HepG2 (cell line): ENCODE results near the gene TNS4. TPM values are rescaled to one million over a fixed set of nuclear protein-coding genes. Genes with fewer than 3 reads are reported as not detected.

Source experiments
- ATAC-seq: fragments of 200-7000 bp; cut with Tn5 transposase; 3 replicates; pipeline ENCODE4 v1.9.1; 2020; ENCODE audit warnings: mild to moderate bottlenecking, moderate library complexity
- BruUV-seq: library from RNA; stranded (reverse); fragments of 400-500 nt; replicated peaks from 2 replicates; lab custom pipeline; 2021; lab: Mats Ljungman, UMichigan
- CTCF ChIA-PET: fragments of 300-600 bp; formaldehyde crosslinking; extraction: SDS; loops from one replicate; lab custom pipeline; 2021; ENCODE audit warnings: low total read pairs, inconsistent platforms, low intra/inter-chr PET ratio; lab: Yijun Ruan, JAX
- POLR2A ChIA-PET: fragments of 350-600 bp; sonication (Branson Sonifier 250); formaldehyde crosslinking; loops from one replicate; lab custom pipeline; 2020; ENCODE audit warnings: antibody characterized with exemption, inconsistent platforms; lab: Yijun Ruan, JAX
- DNase-seq: peaks from one replicate; pipeline ENCODE4 v3.0.0-alpha.2; 2015; ENCODE audit warnings: low spot score
- FAIRE-seq: peaks from 3 replicates; lab custom pipeline; 2011; peaks lifted over from hg19 to GRCh38; lab: Jason Lieb, UNC
- H2AFZ ChIP-seq: one replicate; pipeline ENCODE4 v1.6.1; 2011; ENCODE audit warnings: low read length, inconsistent platforms
- H3K27ac ChIP-seq: fragments of 300-600 bp; 3 replicates; pipeline ENCODE4 v1.8.0; 2011; ENCODE audit warnings: mixed run types, mild to moderate bottlenecking, mixed read lengths, low read length, inconsistent platforms; ENCODE audit not compliant: insufficient read depth; ENCODE audit errors: extremely low read length
- H3K27me3 ChIP-seq, 2 experiments: fragments of 200-600 bp in 1 of 2; 2 replicates in 1 of 2; 3 replicates in 1 of 2; pipeline versions ENCODE4 v1.6.0 to v1.8.0; 2011; ENCODE audit warnings: low read length in 2 of 2, mild to moderate bottlenecking in 2 of 2, moderate library complexity in 2 of 2, inconsistent platforms in 1 of 2; ENCODE audit not compliant: insufficient read depth in 2 of 2, control insufficient read depth in 1 of 2
- H3K36me3 ChIP-seq, 2 experiments: fragments of 200-600 bp in 1 of 2; replicated peaks in 1 of 2; 2 replicates in 1 of 2; 3 replicates in 1 of 2; pipeline versions ENCODE4 v1.5.1 to v1.8.0; 2011; ENCODE audit warnings: low read length in 2 of 2, inconsistent platforms in 1 of 2; ENCODE audit not compliant: insufficient read depth in 2 of 2, control insufficient read depth in 1 of 2
- H3K4me1 ChIP-seq: 2 replicates; pipeline ENCODE4 v1.5.1; 2012; ENCODE audit warnings: low read length, inconsistent platforms; ENCODE audit not compliant: insufficient read depth
- H3K4me2 ChIP-seq: 2 replicates; pipeline ENCODE4 v1.6.0; 2011; ENCODE audit warnings: low read depth, low read length, inconsistent platforms
- H3K4me3 ChIP-seq, 3 experiments: fragments of 200-600 bp in 1 of 3; sonication (generic), shearing (Covaris generic) in 1 of 3; replicated peaks in 1 of 3; 2 replicates each; pipeline ENCODE4 v1.5.1; 2011 to 2016; ENCODE audit warnings: low read length in 3 of 3, inconsistent platforms in 2 of 3, low read depth in 2 of 3, mild to moderate bottlenecking in 2 of 3, control low read depth in 1 of 3, mixed read lengths in 1 of 3; ENCODE audit not compliant: insufficient read depth in 1 of 3
- H3K79me2 ChIP-seq: one replicate; pipeline ENCODE4 v1.6.1; 2011; ENCODE audit warnings: low read length, inconsistent platforms; ENCODE audit not compliant: insufficient read depth
- H3K9ac ChIP-seq: 2 replicates; pipeline ENCODE4 v1.6.0; 2011; ENCODE audit warnings: mild to moderate bottlenecking, low read depth, low read length, inconsistent platforms; ENCODE audit not compliant: insufficient read depth
- H3K9me3 ChIP-seq: 2 replicates; pipeline ENCODE4 v1.5.1; 2012; ENCODE audit warnings: mild to moderate bottlenecking, low read length
- H4K20me1 ChIP-seq: 2 replicates; pipeline ENCODE4 v1.6.0; 2011; ENCODE audit warnings: inconsistent platforms, mild to moderate bottlenecking, low read length, moderate library complexity; ENCODE audit not compliant: insufficient read depth
- ZNF232 ChIP-seq: sonication (generic); formaldehyde crosslinking; IDR thresholded peaks from 2 replicates; pipeline ENCODE4 v1.4.0; 2020; ENCODE audit warnings: missing genetic modification reagents, borderline replicate concordance
- ZNF609 ChIP-seq: sonication (generic); formaldehyde crosslinking; IDR thresholded peaks from 2 replicates; pipeline ENCODE4 v1.4.0; 2020; ENCODE audit warnings: mild to moderate bottlenecking, missing genetic modification reagents, borderline replicate concordance
- WGBS: methylation state at CpG from one replicate; pipeline ENCODE4 v1.1.6; 2017; ENCODE audit warnings: low lambda C conversion rate; 5-methylcytosine and 5-hydroxymethylcytosine counted together
- in situ Hi-C: cut with HindIII; loops from 2 replicates; pipeline ENCODE4 v1.10.0; 2017; ENCODE audit warnings: low pct_unique_long_range_greater_than_20kb; ENCODE audit not compliant: extremely low pct_ligation_motif_present
- intact Hi-C: fragments of 100-400 bp; cut with micrococcal nuclease; formaldehyde crosslinking; loops from one replicate; pipeline ENCODE4 v1.10.0; 2022; ENCODE audit not compliant: unreplicated experiment
- polyA plus RNA-seq, 8 experiments: library from polyadenylated mRNA; depleted of rRNA in 3 of 8; stranded (reverse) in 7 of 8; unstranded in 1 of 8; fragments of >200 nt; fragmentation: Illumina TruSeq in 4 of 8; extraction: Trizol in 4 of 8; gene quantifications; 2 replicates each; pipeline versions ENCODE4 v1.2.1 to v1.2.3, GENCODE V29; 2011 to 2016; ENCODE audit warnings: low read depth in 4 of 8, missing spikeins in 1 of 8, mixed read lengths in 1 of 8; ENCODE audit not compliant: insufficient read depth in 1 of 8
- total RNA-seq, 5 experiments: library from RNA; depleted of rRNA; stranded (reverse); fragments of >200 nt; fragmentation: Illumina TruSeq; extraction: Trizol; gene quantifications; 2 replicates each; pipeline ENCODE4 v1.2.3, GENCODE V29; 2016; ENCODE audit warnings: low read depth in 1 of 5

TNS4 gene
- total and polyA plus RNA-seq, 2 of the 13 experiments (the other 11 are each of a cell fraction or from before 2014, with no cell fraction given) = 0.58 to 2.1 TPM

GRCh38 chr17:40479754-40480480 lies 21.5 kb downstream of the TNS4 start:
- ChIA-PET POLR2A (no interaction called here), CTCF (no interaction called here)
- no peaks in the 10 kb centered on the region for H3K9me3 ChIP-seq
- no peak overlapping the region for H3K27ac ChIP-seq
- in situ Hi-C loops = no loop called here
- peaks cover 51% of the 10 kb centered on the region for H3K4me1 ChIP-seq
- no peaks in the 10 kb centered on the region for H3K27me3 ChIP-seq
- H3K36me3 ChIP-seq = no peaks in the 10 kb centered on the region
- no peak overlapping the region for H3K4me3 ChIP-seq
- no peak for DNase-seq
- WGBS = 62% methylated on average over 6 of the region's 9 CpGs
- intact Hi-C loops = loop anchor here (5.0 kb wide), 1 partner anchor 52 kb away; no protein-coding TSS in a partner anchor
- BruUV-seq = no TSS peak
- no peak overlapping the region for H3K4me2 ChIP-seq
- H4K20me1 ChIP-seq = no peaks in the 10 kb centered on the region
- ATAC-seq = no peak; the same call in 2 of the 3 replicates
- TF ChIP-seq ZNF609 = 0 out of 2 replicates have a peak, but pooled peaks have one; percentile 10
- TF ChIP-seq ZNF232 = no peak
- H3K9ac ChIP-seq = no peak overlapping the region
- no peak overlapping the region for H2AFZ ChIP-seq
- no peaks in the 10 kb centered on the region for H3K79me2 ChIP-seq
- FAIRE-seq = no peak
